Measurements from ENCODE around the gene FRAS1. TPM values are rescaled to one million over a fixed set of nuclear protein-coding genes. Genes with fewer than 3 reads are reported as not detected.

The FRAS1 gene
- total RNA-seq, 2 donors from 2014 or later = not detected

DNA sequence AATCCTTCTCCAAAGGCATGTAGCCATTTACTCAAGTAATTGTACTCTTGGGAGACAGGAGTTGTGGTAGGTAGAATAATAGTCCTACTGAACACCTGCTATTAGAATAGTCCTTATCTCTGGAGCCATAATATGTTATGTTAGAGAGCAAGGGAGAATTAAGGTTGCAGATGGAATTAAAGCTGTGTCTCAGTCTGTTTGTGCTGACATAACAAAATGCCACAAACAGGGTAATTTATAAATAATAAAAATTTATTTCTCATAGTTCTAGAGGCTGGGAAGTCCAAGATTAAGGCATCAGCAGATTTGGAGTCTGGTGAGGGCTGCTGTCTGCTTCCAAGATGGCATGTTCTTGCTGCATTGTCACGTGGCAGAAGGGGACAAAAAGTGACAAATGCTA lies 24.2 kb upstream of the FRAS1 start:
- ATAC-seq = no peak
- no peak overlapping the region for H3K4me3 Mint-ChIP-seq
- DNase-seq = no peak
- no peaks in the 10 kb centered on the region for H3K4me1 Mint-ChIP-seq
- no peaks in the 10 kb centered on the region for H3K9me3 ChIP-seq (ENCODE audit: control insufficient read depth, low read length, poor library complexity, severe bottlenecking)
- no peak overlapping the region for H3K27ac Mint-ChIP-seq
- H3K27me3 Mint-ChIP-seq = peaks cover 20% of the 10 kb centered on the region
- H3K36me3 Mint-ChIP-seq (ENCODE audit: low read depth) = no peaks in the 10 kb centered on the region

DNA sequence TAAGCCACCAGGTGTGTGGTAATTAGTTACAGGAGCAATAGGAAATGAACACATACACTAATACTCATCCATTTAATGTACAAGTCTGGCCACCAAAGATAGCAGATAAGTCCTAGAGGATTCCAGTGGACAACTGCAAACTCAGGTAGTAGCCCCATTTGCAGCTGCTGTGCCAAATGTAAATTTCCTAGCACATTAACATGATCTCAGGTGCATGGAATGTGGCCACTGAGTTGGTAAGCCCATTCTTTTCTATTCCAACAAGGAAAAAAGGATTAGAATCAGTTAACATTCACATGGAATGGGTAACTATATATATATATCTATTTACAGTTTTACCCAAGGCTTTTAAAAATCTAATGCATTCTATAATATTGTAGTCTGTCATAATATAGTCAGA lies 23.3 kb upstream of the FRAS1 start:
- DNase-seq = no peak
- H3K27me3 Mint-ChIP-seq = peaks cover 25% of the 10 kb centered on the region
- no peaks in the 10 kb centered on the region for H3K9me3 ChIP-seq (ENCODE audit: control insufficient read depth, low read length, poor library complexity, severe bottlenecking)
- H3K4me1 Mint-ChIP-seq = no peaks in the 10 kb centered on the region
- ATAC-seq = no peak
- no peaks in the 10 kb centered on the region for H3K36me3 Mint-ChIP-seq (ENCODE audit: low read depth)
- H3K27ac Mint-ChIP-seq = no peak overlapping the region
- no peak overlapping the region for H3K4me3 Mint-ChIP-seq

DNA sequence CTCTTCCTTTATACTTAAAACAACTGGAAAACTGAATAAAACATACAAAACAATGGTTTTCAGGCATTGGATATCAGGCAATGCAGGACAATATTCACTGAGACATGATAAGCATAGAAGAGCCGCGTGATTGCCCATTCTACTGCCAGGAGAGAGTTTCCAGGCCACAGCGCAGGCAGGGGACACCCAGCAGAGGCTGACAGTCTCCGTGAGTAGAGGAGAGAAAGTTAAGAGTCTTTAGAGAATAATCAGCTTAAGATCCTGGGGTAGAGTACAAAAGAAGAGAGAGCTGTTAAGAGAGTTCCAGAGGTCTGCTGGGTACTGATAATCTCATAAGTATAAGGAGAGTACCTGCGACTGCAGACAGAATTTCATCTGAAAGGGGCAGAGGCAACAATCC lies 18.4 kb upstream of the FRAS1 start:
- H3K36me3 Mint-ChIP-seq (ENCODE audit: low read depth) = no peaks in the 10 kb centered on the region
- H3K9me3 ChIP-seq (ENCODE audit: control insufficient read depth, low read length, poor library complexity, severe bottlenecking) = no peaks in the 10 kb centered on the region
- H3K4me3 Mint-ChIP-seq = no peak overlapping the region
- H3K27me3 Mint-ChIP-seq = peaks cover 19% of the 10 kb centered on the region
- ATAC-seq = no peak
- H3K4me1 Mint-ChIP-seq = no peaks in the 10 kb centered on the region
- DNase-seq = no peak
- no peak overlapping the region for H3K27ac Mint-ChIP-seq

DNA sequence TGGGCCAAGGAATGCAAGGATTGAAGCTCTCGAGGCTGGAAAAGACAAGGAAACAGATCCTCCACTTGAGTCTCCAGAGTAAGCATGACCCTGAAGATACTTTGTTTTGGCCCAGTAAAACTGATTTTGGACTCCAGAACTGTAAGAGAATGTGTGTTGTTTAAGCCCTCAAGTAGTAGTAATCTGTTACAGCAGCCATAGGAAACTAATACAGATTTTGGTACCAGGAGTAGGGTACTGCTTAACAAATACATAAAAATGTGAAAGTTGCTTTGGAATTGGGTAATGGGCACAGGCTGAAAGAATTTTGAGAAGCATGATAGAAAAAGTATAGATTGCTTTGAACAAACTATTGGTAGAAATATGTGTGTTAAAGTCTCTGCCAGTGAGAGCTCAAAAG lies 17.4 kb upstream of the FRAS1 start:
- no peak for ATAC-seq
- H3K27me3 Mint-ChIP-seq = peaks cover 15% of the 10 kb centered on the region
- H3K36me3 Mint-ChIP-seq (ENCODE audit: low read depth) = no peaks in the 10 kb centered on the region
- H3K9me3 ChIP-seq (ENCODE audit: control insufficient read depth, low read length, poor library complexity, severe bottlenecking) = no peaks in the 10 kb centered on the region
- no peak for DNase-seq
- H3K4me1 Mint-ChIP-seq = peaks cover 2% of the 10 kb centered on the region
- H3K27ac Mint-ChIP-seq = no peak overlapping the region
- H3K4me3 Mint-ChIP-seq = no peak overlapping the region

DNA sequence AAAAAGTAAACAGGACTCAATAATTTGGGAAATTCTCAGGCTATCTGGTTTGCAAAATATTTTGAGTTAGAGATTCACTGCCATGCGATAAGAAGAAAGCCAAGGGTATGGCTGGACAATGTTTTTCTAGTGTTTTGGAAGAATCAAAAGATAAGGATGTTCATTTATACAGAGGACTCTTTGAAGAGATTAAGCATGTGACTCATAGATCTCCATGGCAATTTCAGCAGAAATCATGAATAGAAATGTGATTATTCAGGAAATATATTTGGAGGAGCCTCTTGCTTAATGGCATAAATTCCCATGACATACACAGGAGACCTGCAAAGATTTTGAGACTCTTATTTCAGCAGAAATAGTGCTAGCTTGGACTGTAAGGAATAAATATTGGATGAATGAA lies 16.7 kb upstream of the FRAS1 start:
- Mint-ChIP-seq H3K27ac (no peak overlapping the region), H3K27me3 (peaks cover 8% of the 10 kb centered on the region), H3K4me1 (peaks cover 2% of the 10 kb centered on the region)

DNA sequence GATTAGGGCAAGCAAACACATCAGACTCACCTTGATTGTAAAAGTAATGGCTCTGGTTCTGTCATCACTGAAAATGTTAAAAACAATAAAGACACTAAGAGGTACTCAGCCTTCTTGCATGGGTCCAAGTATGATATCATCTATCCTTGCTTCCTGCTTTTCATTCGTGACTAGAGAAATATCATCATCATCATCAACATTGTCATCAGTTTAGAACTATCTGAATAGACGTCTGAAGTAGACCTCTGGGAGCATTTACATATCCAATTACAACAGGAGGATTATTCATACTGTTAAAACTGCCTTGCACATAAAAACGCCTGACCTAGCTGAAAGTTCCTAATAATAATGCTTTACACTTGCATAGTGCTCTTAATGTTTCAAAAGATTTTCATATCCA lies 9.8 kb upstream of the FRAS1 start:
- H3K9me3 ChIP-seq (ENCODE audit: control insufficient read depth, low read length, poor library complexity, severe bottlenecking) = no peaks in the 10 kb centered on the region
- peaks cover 30% of the 10 kb centered on the region for H3K27me3 Mint-ChIP-seq
- H3K27ac Mint-ChIP-seq = no peak overlapping the region
- H3K4me1 Mint-ChIP-seq = peaks cover 2% of the 10 kb centered on the region
- H3K4me3 Mint-ChIP-seq = no peak overlapping the region
- DNase-seq (no peak), ATAC-seq (no peak)
- H3K36me3 Mint-ChIP-seq (ENCODE audit: low read depth) = no peaks in the 10 kb centered on the region

More for the DNA sequence above, 16.7 kb upstream of the FRAS1 start:
- Mint-ChIP-seq H3K36me3 (ENCODE audit: low read depth) (no peaks in the 10 kb centered on the region), H3K4me3 (no peak overlapping the region)
- no peak for DNase-seq
- ATAC-seq = no peak
- H3K9me3 ChIP-seq (ENCODE audit: control insufficient read depth, low read length, poor library complexity, severe bottlenecking) = no peaks in the 10 kb centered on the region

DNA sequence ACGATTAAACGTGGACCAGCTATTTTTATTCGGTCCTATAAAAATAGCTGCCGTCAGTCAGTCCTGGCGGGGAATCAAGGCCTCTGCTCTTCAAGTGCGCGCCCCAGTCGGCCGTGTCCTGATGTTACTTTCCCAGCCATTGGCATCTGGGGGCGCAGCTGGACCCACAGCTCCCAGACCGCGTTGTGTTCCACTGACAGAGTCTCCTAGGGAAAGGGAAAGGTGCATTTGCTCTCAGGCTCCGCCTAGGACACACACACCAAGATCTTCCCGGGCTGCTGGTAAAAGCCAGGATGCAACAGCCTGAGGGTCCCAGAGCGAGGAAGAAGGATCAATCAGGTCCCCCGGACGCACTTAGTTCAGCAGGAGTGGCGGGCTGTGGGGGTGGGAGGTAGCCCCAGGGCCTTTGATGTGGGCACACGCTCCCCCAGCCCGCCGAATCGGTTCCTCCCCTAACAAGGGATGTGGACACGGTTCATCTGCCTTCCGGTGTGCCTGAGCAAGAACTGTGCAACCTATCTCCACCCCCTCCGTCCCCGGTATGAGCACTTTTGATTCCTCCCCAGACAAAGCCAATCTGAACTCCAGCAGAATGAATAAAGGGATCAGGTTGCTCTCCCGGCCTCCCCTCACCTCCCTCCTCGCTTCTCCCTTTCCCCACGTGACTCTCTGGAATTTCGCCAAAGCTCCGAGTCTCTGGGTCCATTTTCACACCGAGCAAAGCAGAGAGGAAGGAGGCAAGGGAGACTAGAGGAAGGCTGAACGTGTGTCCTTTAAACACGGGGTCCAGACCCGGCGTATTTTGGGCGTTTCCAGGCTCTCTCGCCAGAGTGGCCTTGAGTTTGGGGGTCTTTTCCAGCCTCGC lies 626 bp upstream of the FRAS1 start:
- Mint-ChIP-seq H3K36me3 (ENCODE audit: low read depth) (no peaks in the 10 kb centered on the region), H3K4me1 (peaks cover 24% of the 10 kb centered on the region), H3K27ac (no peak overlapping the region), H3K4me3 (peak overlapping the region; percentile 93), H3K27me3 (peaks cover 92% of the 10 kb centered on the region)
- ATAC-seq (peak; percentile 62), DNase-seq (no peak)
- H3K9me3 ChIP-seq (ENCODE audit: control insufficient read depth, low read length, poor library complexity, severe bottlenecking) = no peaks in the 10 kb centered on the region

DNA sequence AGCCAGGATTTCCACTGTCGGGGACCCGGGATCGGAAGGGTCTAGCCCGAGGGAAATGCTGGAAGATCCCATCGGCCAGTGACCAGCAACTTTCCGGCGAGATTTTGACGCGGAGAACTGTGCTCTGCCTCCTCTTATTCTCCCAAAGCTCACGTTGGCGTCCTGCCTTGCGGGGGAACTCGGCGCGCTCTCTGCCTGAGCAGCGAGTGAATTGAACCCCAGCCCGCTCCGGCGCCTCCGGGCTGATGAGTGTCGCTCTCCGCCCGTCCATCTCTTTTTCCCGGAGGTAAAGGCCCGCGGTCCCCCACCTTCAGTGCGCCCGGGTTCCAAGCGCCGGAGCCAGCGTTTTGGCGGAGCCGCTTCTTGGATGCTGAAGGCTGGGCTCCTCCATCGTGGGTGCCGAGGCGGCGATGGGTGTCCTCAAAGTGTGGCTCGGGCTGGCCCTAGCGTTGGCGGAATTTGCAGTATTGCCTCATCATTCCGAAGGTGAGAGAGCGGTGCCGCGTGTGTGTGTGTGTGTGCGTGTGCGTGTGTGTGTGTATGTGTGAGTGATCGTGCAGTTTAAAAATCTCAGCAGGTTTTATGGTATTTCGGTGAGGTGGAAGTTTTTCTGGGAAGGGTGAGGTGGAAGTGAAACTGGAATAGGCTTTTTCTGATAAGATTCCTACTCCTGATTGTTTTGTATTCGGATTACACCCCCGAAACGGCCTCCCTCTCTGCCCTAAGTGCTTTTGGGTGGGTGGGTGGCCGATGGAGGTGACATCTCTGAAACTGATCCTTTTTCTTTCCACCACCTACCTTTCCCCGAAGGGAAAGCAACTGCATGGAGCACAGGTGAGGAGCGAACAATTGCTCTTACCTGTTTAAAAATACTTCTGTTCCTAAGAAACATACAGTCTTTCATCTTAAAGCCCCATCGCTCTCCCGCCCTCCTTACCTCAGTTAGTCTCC lies 752 bp downstream of the FRAS1 start:
- H3K4me1 Mint-ChIP-seq = peaks cover 24% of the 10 kb centered on the region
- peaks cover 92% of the 10 kb centered on the region for H3K27me3 Mint-ChIP-seq
- H3K9me3 ChIP-seq (ENCODE audit: control insufficient read depth, low read length, poor library complexity, severe bottlenecking) = no peaks in the 10 kb centered on the region
- no peak for DNase-seq
- H3K4me3 Mint-ChIP-seq = peak overlapping the region; percentile 93
- no peaks in the 10 kb centered on the region for H3K36me3 Mint-ChIP-seq (ENCODE audit: low read depth)
- ATAC-seq = peak; percentile 46
- peak overlapping the region; percentile 39 for H3K27ac Mint-ChIP-seq

DNA sequence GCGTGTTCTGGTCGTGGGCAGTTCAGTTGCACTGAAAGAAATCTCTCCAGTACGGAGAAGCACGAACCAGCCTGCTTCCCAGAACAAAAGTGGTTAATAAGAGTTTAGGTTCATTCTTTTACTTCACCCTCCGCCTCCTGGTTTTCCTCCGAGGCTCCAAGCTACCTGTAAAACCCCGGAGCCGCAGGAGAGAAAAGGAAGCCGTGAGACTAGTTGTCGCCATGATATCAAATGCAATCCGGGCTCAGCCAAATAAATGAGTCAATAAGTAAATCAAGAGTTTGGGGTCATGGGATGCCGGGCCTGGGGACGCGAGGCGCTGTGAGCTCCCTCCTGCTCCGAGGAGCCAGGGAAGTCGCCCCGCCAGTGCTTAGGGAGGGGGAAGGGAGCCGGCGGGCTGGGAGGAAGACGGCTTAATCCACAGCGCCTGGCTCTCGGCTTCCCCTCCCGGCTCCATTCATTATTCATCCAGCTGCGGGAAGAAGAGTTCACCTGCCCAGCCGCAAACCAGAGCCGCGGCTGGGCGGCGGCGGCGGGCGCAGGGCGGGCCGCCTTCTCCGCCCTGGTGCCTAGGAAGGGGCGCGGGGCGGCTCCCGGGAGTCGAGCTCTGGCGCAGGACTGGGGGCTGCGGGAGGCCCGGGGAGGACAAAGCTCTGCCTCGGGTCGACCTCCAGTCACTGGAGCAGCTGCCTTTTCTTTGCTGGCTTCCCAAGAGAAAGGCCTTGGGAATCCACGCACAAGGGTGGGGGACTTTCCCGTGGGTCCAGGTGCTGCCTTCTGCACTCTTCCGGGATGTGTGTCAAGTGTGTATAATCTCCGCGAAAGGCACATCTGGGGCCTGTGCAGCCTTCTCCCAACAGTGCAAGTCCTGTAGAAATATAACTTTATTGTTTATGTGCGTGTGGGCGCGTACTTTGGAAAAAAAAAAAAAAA lies 1.7 kb downstream of the FRAS1 start:
- Mint-ChIP-seq H3K27ac (peak overlapping the region; percentile 39), H3K4me1 (peaks cover 24% of the 10 kb centered on the region), H3K27me3 (peaks cover 88% of the 10 kb centered on the region), H3K36me3 (ENCODE audit: low read depth) (no peaks in the 10 kb centered on the region), H3K4me3 (peak overlapping the region; percentile 93)
- H3K9me3 ChIP-seq (ENCODE audit: control insufficient read depth, low read length, poor library complexity, severe bottlenecking) = no peaks in the 10 kb centered on the region
- DNase-seq = no peak
- ATAC-seq = no peak

DNA sequence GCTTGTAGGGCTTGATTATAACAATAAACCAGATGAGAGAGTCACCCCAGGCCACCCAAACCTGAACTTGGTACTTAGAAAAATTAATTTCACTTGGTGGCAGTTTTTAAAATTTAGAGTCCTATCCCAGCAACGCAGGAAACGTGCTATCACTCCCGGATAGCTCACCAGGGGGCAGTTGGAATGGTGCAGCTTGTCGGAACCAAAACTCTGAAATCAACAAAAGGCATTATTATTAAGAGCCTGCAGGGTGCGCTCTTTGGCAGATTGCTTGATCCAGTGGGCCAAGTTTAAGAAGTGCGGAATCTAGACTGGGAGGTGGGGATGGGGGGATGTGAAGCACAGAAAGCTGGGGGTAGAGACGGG lies 2.4 kb downstream of the FRAS1 start:
- ATAC-seq = no peak
- no peak for DNase-seq
- Mint-ChIP-seq H3K4me1 (peaks cover 24% of the 10 kb centered on the region), H3K27ac (no peak overlapping the region), H3K36me3 (ENCODE audit: low read depth) (no peaks in the 10 kb centered on the region), H3K27me3 (peaks cover 81% of the 10 kb centered on the region), H3K4me3 (peak overlapping the region; percentile 93)
- no peaks in the 10 kb centered on the region for H3K9me3 ChIP-seq (ENCODE audit: control insufficient read depth, low read length, poor library complexity, severe bottlenecking)

DNA sequence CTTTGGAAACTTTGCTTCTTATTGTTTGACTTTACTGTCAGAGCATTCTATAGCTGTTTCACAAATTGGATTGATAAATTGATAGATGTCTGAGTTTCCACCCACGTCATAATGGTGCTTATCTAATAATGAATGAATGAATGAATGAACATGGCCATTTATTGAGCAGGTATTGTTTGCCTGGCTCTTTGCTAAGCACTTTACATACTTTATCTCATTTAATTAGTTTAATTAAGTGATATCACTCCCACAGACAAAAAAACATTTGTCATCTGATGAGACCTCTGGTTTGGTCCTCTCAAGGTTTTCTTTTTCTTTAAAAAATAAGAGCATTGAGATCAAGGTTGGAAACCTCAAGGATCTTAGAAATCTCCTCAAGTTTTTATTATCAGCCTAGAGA lies 2.8 kb downstream of the FRAS1 start:
- H3K27ac Mint-ChIP-seq = no peak overlapping the region
- no peak for ATAC-seq
- no peak for DNase-seq
- peak overlapping the region; percentile 93 for H3K4me3 Mint-ChIP-seq
- H3K4me1 Mint-ChIP-seq = peaks cover 24% of the 10 kb centered on the region
- H3K9me3 ChIP-seq (ENCODE audit: control insufficient read depth, low read length, poor library complexity, severe bottlenecking) = no peaks in the 10 kb centered on the region
- peaks cover 77% of the 10 kb centered on the region for H3K27me3 Mint-ChIP-seq
- H3K36me3 Mint-ChIP-seq (ENCODE audit: low read depth) = no peaks in the 10 kb centered on the region

DNA sequence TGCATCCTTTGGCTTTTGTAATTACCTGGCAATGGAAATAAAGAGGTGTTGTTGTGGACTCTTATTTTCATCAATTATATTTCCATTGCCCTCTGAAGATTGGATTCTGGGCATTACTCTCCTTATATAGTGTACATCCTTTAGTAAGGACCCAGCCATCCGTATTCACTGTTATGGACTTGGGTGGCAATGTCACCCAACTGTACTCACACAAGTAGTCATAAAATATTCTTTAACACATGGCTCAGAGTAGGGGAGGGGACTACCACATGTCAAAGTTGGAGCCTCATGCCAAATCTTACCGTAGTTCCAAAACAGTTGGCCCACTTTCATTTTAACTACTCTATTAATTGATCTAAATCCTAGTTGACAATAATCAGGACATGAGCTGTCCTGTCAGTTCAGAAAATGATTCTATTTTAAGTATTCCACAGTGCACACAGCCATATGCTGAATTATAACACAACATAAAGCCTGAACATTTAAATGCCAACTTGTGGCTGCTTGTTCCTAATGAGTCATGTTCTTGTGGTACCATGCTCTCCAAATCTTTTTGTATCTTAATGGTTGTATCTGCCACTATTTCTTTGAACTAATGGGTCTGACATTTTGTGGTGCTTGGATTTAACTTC lies 4.9 kb downstream of the FRAS1 start:
- DNase-seq (no peak), ATAC-seq (no peak)
- H3K27me3 Mint-ChIP-seq = peaks cover 69% of the 10 kb centered on the region
- H3K27ac Mint-ChIP-seq = no peak overlapping the region
- H3K4me1 Mint-ChIP-seq = peaks cover 19% of the 10 kb centered on the region
- H3K36me3 Mint-ChIP-seq (ENCODE audit: low read depth) = no peaks in the 10 kb centered on the region
- no peak overlapping the region for H3K4me3 Mint-ChIP-seq
- H3K9me3 ChIP-seq (ENCODE audit: control insufficient read depth, low read length, poor library complexity, severe bottlenecking) = no peaks in the 10 kb centered on the region
